ENCODE data around the gene FBXO3. TPM values are rescaled to one million over a fixed set of nuclear protein-coding genes. Genes with fewer than 3 reads are reported as not detected.
"Not testable (repeated sequence)": the region's sequence is repeated elsewhere in the genome, so short reads cannot be mapped to it uniquely, and the experiment has no call there.

Gene FBXO3
- total RNA-seq, 1 experiment from 2014 or later: 32.9 TPM

- H3K27ac ChIP-seq: no peak overlapping the region
- peaks cover 32% of the 10 kb centered on the region for H3K36me3 ChIP-seq (ENCODE audit: low read depth)
- CTCF ChIA-PET: interaction anchor here (0.5 to 1.0 kb wide), 3 partner anchors 12 to 694 kb away, joined by 3 to 4 read pairs (median 3); no protein-coding TSS in a partner anchor
- DNase-seq: no peak
- no peaks in the 10 kb centered on the region for H3K9me3 ChIP-seq (ENCODE audit: insufficient read depth, low read depth)
- BruUV-seq (replicated peaks): no TSS peak
- POLR2A ChIA-PET (ENCODE audit: unreplicated experiment): interaction anchor here (1.0 kb wide), 1 partner anchor 32 kb away, joined by 7 read pairs; no protein-coding TSS in a partner anchor
- H3K79me2 ChIP-seq (ENCODE audit: low read depth): peaks cover 72% of the 10 kb centered on the region
- TF ChIP-seq EZH2 (IDR thresholded peaks at IDR 0.05; ENCODE audit: low read depth): no peak
- TF ChIP-seq, protein P1, sequence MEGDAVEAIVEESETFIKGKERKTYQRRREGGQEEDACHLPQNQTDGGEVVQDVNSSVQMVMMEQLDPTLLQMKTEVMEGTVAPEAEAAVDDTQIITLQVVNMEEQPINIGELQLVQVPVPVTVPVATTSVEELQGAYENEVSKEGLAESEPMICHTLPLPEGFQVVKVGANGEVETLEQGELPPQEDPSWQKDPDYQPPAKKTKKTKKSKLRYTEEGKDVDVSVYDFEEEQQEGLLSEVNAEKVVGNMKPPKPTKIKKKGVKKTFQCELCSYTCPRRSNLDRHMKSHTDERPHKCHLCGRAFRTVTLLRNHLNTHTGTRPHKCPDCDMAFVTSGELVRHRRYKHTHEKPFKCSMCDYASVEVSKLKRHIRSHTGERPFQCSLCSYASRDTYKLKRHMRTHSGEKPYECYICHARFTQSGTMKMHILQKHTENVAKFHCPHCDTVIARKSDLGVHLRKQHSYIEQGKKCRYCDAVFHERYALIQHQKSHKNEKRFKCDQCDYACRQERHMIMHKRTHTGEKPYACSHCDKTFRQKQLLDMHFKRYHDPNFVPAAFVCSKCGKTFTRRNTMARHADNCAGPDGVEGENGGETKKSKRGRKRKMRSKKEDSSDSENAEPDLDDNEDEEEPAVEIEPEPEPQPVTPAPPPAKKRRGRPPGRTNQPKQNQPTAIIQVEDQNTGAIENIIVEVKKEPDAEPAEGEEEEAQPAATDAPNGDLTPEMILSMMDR (conservative IDR thresholded peaks at IDR 0.05): no peak
- H4K20me1 ChIP-seq (ENCODE audit: insufficient read depth): peaks cover 45% of the 10 kb centered on the region
- H3K4me2 ChIP-seq: peak overlapping the region; percentile 97
- H2AFZ ChIP-seq: no peak overlapping the region
- H3K4me3 ChIP-seq: peak overlapping the region; percentile 69
- no peaks in the 10 kb centered on the region for H3K9me2 ChIP-seq (ENCODE audit: insufficient read depth)
- H3K27me3 ChIP-seq (ENCODE audit: insufficient read depth, low read depth): no peaks in the 10 kb centered on the region
- peaks cover 26% of the 10 kb centered on the region for H3F3A ChIP-seq (ENCODE audit: insufficient read depth, low read depth)
- intact Hi-C loops (cut with micrococcal nuclease; ENCODE audit: unreplicated experiment): loop anchor here (1.0 to 10.0 kb wide), 2 partner anchors 11 to 479 kb away; partner anchors contain the start of gene HIPK3
- H3K4me1 ChIP-seq (replicated peaks; ENCODE audit: insufficient read depth): peaks cover 52% of the 10 kb centered on the region
Measured at GRCh38 chr11:33733980-33734379, 40.3 kb downstream of the FBXO3 start.

DNA sequence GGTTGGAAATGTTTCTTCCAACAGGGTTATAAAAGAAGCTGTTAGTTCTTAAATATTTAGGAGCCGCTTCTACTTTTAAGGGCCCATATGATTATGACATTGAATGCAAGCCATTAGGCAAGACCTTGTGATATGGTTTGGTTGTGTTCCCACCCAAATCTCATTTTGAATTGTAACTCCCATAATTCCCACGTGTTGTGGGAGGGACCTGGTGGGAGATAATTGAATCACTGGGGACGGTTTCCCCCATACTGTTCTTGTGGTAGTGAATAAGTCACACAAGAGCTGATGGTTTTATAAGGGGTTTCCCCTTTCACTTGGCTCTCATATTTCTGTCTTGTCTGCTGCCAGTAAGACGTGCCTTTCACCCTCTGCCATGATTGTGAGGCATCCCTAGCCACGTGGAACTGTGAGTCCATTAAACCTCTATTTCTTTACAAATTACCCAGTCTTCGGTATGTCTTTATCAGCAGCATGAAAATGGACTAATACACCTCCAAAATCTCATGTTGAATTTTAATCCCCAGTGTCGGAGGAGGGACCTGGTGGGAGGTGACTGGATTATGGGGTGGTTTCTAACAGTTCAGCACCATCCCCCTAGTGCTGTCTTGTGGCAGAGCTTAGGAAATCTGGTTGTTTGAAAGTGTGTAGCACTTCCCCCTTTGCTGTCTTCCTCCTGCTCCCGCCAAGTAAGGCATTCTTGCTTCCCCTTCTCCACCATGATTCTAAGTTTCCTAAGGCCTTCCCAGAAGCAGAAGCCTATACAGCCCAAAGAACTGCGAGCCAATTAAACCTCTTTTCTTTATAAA lies 42.4 kb downstream of the FBXO3 start:
- no peaks in the 10 kb centered on the region for H3K9me3 ChIP-seq (ENCODE audit: insufficient read depth, low read depth)
- intact Hi-C loops (cut with micrococcal nuclease; ENCODE audit: unreplicated experiment): loop anchor here (10.0 kb wide), 1 partner anchor 477 kb away; the partner anchor contains the start of gene HIPK3
- no peaks in the 10 kb centered on the region for H3K27me3 ChIP-seq (ENCODE audit: insufficient read depth, low read depth)
- H3K4me3 ChIP-seq: no peak overlapping the region
- H2AFZ ChIP-seq: no peak overlapping the region
- peaks cover 48% of the 10 kb centered on the region for H4K20me1 ChIP-seq (ENCODE audit: insufficient read depth)
- peaks cover 32% of the 10 kb centered on the region for H3K36me3 ChIP-seq (ENCODE audit: low read depth)
- H3K4me2 ChIP-seq: peak overlapping the region; percentile 24; the same call in 1 of the 2 replicates
- BruUV-seq (replicated peaks): no TSS peak
- H3K79me2 ChIP-seq (ENCODE audit: low read depth): peaks cover 91% of the 10 kb centered on the region
- peaks cover 40% of the 10 kb centered on the region for H3K4me1 ChIP-seq (replicated peaks; ENCODE audit: insufficient read depth)
- H3K27ac ChIP-seq: no peak overlapping the region
- ChIA-PET POLR2A (ENCODE audit: unreplicated experiment) (no interaction called here), CTCF (no interaction called here)
- TF ChIP-seq EZH2 (IDR thresholded peaks at IDR 0.05; ENCODE audit: low read depth): no peak
- TF ChIP-seq, protein P1 (conservative IDR thresholded peaks at IDR 0.05): no peak
- DNase-seq: peak in 1 of 2 experiments; percentile 8
- peaks cover 12% of the 10 kb centered on the region; the same call in 1 of the 2 replicates for H3F3A ChIP-seq (ENCODE audit: insufficient read depth, low read depth)
- no peaks in the 10 kb centered on the region for H3K9me2 ChIP-seq (ENCODE audit: insufficient read depth)

DNA sequence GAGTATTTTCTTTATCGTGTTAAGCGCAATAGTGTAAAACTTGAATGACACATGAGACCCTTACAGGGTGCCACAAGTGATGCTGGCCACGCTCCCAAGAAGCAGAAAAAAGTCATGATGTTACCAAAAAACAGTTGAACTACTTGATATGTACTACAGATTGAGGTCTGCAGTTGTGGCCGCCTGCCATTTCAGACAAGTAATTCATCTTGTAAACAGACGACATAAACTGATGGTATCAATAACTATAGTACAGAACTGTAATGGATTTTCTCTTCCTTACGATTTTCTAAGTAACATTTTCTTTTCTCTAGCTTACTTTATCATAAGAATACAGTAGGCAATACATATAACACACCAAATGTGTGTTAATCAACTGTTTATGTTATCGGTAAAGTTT lies 43.6 kb downstream of the FBXO3 start:
- Histone ChIP-seq H2AFZ (no peak overlapping the region), H3K4me2 (no peak overlapping the region), H4K20me1 (ENCODE audit: insufficient read depth) (peaks cover 57% of the 10 kb centered on the region), H3K27ac (no peak overlapping the region), H3K4me3 (no peak overlapping the region), H3F3A (ENCODE audit: insufficient read depth, low read depth) (peaks cover 3% of the 10 kb centered on the region; the same call in 1 of the 2 replicates), H3K27me3 (ENCODE audit: insufficient read depth, low read depth) (no peaks in the 10 kb centered on the region), H3K9me3 (ENCODE audit: insufficient read depth, low read depth) (no peaks in the 10 kb centered on the region), H3K79me2 (ENCODE audit: low read depth) (peaks cover 99% of the 10 kb centered on the region), H3K9me2 (ENCODE audit: insufficient read depth) (no peaks in the 10 kb centered on the region), H3K4me1 (replicated peaks; ENCODE audit: insufficient read depth) (peaks cover 38% of the 10 kb centered on the region), H3K36me3 (ENCODE audit: low read depth) (peaks cover 32% of the 10 kb centered on the region)
- DNase-seq: no peak
- intact Hi-C loops (cut with micrococcal nuclease; ENCODE audit: unreplicated experiment): loop anchor here (10.0 kb wide), 1 partner anchor 476 kb away; the partner anchor contains the start of gene HIPK3
- BruUV-seq (replicated peaks): no TSS peak
- TF ChIP-seq, protein P1 (conservative IDR thresholded peaks at IDR 0.05): no peak
- TF ChIP-seq EZH2 (IDR thresholded peaks at IDR 0.05; ENCODE audit: low read depth): no peak
- ChIA-PET CTCF (no interaction called here), POLR2A (ENCODE audit: unreplicated experiment) (interaction anchor here (0.5 kb wide), 1 partner anchor 906 kb away, joined by 20 read pairs; no protein-coding TSS in a partner anchor)

DNA sequence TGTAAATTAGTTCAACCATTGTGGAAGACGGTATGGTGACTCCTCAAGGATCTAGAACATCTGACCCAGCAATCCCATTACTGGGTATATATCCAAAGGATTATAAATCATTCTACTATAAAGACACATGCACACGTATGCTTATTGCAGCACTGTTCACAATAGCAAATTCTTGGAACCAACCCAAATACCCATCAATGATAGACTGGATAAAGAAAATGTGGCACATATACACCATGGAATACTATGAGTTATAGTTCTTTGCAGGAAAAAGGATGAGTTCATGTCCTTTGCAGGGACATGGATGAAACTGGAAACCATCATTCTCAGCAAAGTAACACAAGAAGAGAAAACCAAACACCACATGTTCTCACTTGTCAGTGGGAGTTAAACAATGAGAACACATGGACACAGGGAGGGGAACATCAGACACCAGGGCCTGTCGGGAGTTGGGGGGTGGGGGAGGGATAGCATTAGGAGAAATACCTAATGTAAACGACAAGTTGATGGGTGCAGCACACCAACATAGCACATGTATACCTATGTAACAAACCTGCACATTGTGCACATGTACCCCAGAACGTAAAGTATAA lies 45.2 kb downstream of the FBXO3 start:
- CTCF ChIA-PET; H3K27me3 ChIP-seq (ENCODE audit: insufficient read depth, low read depth); H3K4me3 ChIP-seq; POLR2A ChIA-PET (ENCODE audit: unreplicated experiment); BruUV-seq (replicated peaks); H3K9me2 ChIP-seq (ENCODE audit: insufficient read depth); H3K4me2 ChIP-seq; H2AFZ ChIP-seq; H3K27ac ChIP-seq; H3K9me3 ChIP-seq (ENCODE audit: insufficient read depth, low read depth); intact Hi-C loops (cut with micrococcal nuclease; ENCODE audit: unreplicated experiment); H3F3A ChIP-seq (ENCODE audit: insufficient read depth, low read depth): not testable (repeated sequence)
- peaks cover 45% of the 10 kb centered on the region for H3K4me1 ChIP-seq (replicated peaks; ENCODE audit: insufficient read depth)
- peaks cover 49% of the 10 kb centered on the region for H4K20me1 ChIP-seq (ENCODE audit: insufficient read depth)
- DNase-seq: peak in 1 of 2 experiments; percentile 28
- H3K36me3 ChIP-seq (ENCODE audit: low read depth): peaks cover 29% of the 10 kb centered on the region
- peaks cover 99% of the 10 kb centered on the region for H3K79me2 ChIP-seq (ENCODE audit: low read depth)

GRCh38 chr11:33727539-33727938 lies 46.8 kb downstream of the FBXO3 start:
- H4K20me1 ChIP-seq (ENCODE audit: insufficient read depth): peaks cover 47% of the 10 kb centered on the region
- H3K4me3 ChIP-seq; H3K4me2 ChIP-seq; BruUV-seq (replicated peaks); intact Hi-C loops (cut with micrococcal nuclease; ENCODE audit: unreplicated experiment); H3K9me2 ChIP-seq (ENCODE audit: insufficient read depth); H3K27ac ChIP-seq; POLR2A ChIA-PET (ENCODE audit: unreplicated experiment); H2AFZ ChIP-seq; H3K27me3 ChIP-seq (ENCODE audit: insufficient read depth, low read depth); H3K9me3 ChIP-seq (ENCODE audit: insufficient read depth, low read depth); CTCF ChIA-PET: not testable (repeated sequence)
- peaks cover 18% of the 10 kb centered on the region for H3K36me3 ChIP-seq (ENCODE audit: low read depth)
- peaks cover 99% of the 10 kb centered on the region for H3K79me2 ChIP-seq (ENCODE audit: low read depth)
- H3K4me1 ChIP-seq (replicated peaks; ENCODE audit: insufficient read depth): peaks cover 45% of the 10 kb centered on the region
- peaks cover 24% of the 10 kb centered on the region; the same call in 1 of the 2 replicates for H3F3A ChIP-seq (ENCODE audit: insufficient read depth, low read depth)
- DNase-seq: peak in 1 of 2 experiments; percentile 4
